ENCODE measurements around the gene BANF1.

DNA sequence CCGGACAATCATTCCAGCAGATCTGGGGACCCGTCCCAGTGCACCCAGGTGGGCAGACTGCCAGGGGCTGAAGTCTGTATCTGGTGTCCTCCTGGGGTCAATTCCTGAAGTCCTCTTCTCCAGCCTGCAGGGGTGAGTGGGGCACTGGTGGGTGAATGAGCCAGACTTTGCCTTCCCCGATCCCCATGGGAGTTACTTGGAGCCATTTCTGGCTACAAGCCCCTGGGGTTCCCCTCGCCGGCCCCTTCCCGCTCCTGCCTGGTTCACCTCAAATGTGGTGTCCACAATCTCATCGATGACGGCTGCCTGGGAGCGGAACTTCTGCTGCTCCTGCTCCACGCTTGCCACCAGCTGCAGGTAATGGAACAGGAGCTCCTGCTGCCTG is 14.5 kb downstream of the BANF1 start:
- TF ChIP-seq, protein P1, sequence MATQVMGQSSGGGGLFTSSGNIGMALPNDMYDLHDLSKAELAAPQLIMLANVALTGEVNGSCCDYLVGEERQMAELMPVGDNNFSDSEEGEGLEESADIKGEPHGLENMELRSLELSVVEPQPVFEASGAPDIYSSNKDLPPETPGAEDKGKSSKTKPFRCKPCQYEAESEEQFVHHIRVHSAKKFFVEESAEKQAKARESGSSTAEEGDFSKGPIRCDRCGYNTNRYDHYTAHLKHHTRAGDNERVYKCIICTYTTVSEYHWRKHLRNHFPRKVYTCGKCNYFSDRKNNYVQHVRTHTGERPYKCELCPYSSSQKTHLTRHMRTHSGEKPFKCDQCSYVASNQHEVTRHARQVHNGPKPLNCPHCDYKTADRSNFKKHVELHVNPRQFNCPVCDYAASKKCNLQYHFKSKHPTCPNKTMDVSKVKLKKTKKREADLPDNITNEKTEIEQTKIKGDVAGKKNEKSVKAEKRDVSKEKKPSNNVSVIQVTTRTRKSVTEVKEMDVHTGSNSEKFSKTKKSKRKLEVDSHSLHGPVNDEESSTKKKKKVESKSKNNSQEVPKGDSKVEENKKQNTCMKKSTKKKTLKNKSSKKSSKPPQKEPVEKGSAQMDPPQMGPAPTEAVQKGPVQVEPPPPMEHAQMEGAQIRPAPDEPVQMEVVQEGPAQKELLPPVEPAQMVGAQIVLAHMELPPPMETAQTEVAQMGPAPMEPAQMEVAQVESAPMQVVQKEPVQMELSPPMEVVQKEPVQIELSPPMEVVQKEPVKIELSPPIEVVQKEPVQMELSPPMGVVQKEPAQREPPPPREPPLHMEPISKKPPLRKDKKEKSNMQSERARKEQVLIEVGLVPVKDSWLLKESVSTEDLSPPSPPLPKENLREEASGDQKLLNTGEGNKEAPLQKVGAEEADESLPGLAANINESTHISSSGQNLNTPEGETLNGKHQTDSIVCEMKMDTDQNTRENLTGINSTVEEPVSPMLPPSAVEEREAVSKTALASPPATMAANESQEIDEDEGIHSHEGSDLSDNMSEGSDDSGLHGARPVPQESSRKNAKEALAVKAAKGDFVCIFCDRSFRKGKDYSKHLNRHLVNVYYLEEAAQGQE (IDR thresholded peaks at IDR 0.05; ENCODE audit: low read depth, low read length): no peak
- TF ChIP-seq, protein P2, sequence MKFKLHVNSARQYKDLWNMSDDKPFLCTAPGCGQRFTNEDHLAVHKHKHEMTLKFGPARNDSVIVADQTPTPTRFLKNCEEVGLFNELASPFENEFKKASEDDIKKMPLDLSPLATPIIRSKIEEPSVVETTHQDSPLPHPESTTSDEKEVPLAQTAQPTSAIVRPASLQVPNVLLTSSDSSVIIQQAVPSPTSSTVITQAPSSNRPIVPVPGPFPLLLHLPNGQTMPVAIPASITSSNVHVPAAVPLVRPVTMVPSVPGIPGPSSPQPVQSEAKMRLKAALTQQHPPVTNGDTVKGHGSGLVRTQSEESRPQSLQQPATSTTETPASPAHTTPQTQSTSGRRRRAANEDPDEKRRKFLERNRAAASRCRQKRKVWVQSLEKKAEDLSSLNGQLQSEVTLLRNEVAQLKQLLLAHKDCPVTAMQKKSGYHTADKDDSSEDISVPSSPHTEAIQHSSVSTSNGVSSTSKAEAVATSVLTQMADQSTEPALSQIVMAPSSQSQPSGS (IDR thresholded peaks at IDR 0.05; ENCODE audit: low read length): no peak
- no peak for TF ChIP-seq MYC (IDR thresholded peaks at IDR 0.05; ENCODE audit: insufficient read depth, insufficient read length, insufficient replicate concordance, low read length, severe bottlenecking)
- no peak for TF ChIP-seq TARDBP (IDR thresholded peaks at IDR 0.05; ENCODE audit: borderline replicate concordance)
- TF ChIP-seq SMARCA5 (IDR thresholded peaks at IDR 0.05): no peak
- TF ChIP-seq, protein P3, sequence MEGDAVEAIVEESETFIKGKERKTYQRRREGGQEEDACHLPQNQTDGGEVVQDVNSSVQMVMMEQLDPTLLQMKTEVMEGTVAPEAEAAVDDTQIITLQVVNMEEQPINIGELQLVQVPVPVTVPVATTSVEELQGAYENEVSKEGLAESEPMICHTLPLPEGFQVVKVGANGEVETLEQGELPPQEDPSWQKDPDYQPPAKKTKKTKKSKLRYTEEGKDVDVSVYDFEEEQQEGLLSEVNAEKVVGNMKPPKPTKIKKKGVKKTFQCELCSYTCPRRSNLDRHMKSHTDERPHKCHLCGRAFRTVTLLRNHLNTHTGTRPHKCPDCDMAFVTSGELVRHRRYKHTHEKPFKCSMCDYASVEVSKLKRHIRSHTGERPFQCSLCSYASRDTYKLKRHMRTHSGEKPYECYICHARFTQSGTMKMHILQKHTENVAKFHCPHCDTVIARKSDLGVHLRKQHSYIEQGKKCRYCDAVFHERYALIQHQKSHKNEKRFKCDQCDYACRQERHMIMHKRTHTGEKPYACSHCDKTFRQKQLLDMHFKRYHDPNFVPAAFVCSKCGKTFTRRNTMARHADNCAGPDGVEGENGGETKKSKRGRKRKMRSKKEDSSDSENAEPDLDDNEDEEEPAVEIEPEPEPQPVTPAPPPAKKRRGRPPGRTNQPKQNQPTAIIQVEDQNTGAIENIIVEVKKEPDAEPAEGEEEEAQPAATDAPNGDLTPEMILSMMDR (IDR thresholded peaks at IDR 0.05 in 2 of 3, conservative IDR thresholded peaks at IDR 0.05 in 1 of 3; ENCODE audit: control insufficient read depth in 2 of 3, extremely low read depth in 1 of 3, insufficient read depth in 1 of 3, low read depth in 3 of 3, low read length in 3 of 3): no peak
- TF ChIP-seq IKZF1 (conservative IDR thresholded peaks at IDR 0.05): no peak
- TF ChIP-seq BRCA1 (IDR thresholded peaks at IDR 0.05; ENCODE audit: low read depth, low read length): no peak
- TF ChIP-seq ATF7 (IDR thresholded peaks at IDR 0.05; ENCODE audit: low read depth): no peak
- TF ChIP-seq POLR2A (IDR thresholded peaks at IDR 0.05; ENCODE audit: low read depth, low read length): no peak
- no peak for TF ChIP-seq POLR2AphosphoS5 (IDR thresholded peaks at IDR 0.05; ENCODE audit: low read length)
- no peak for TF ChIP-seq MXI1 (IDR thresholded peaks at IDR 0.05; ENCODE audit: low read depth, low read length)
- TF ChIP-seq ETV6 (conservative IDR thresholded peaks at IDR 0.05 in 1 of 2, IDR thresholded peaks at IDR 0.05 in 1 of 2; ENCODE audit: borderline replicate concordance in 1 of 2, low read depth in 1 of 2): no peak
- TF ChIP-seq ZNF217 (IDR thresholded peaks at IDR 0.05): no peak
